Endometrial microvascular endothelial cells (primary cell): ENCODE results near the gene ROBO1. TPM values are rescaled to one million over a fixed set of nuclear protein-coding genes. Genes with fewer than 3 reads are reported as not detected.
"Not testable (repeated sequence)": the region's sequence is repeated elsewhere in the genome, so short reads cannot be mapped to it uniquely, and the experiment has no call there.

Source experiments
- in situ Hi-C: cut with HindIII; loops from 2 replicates; pipeline ENCODE4 v1.10.0; 2017; ENCODE audit warnings: low sequenced_read_pairs, low pct_unique_long_range_greater_than_20kb; ENCODE audit errors: inconsistent ontology term
- total RNA-seq: library from RNA; depleted of rRNA; stranded (reverse); fragments of >200 nt; gene quantifications from one replicate; pipeline ENCODE4 v1.2.3, GENCODE V29; 2015; ENCODE audit errors: inconsistent ontology term

The ROBO1 gene
- total RNA-seq, 1 donor from 2014 or later: 4.0 TPM

GRCh38 chr3:78741066-78741645 is 1026.6 kb downstream of the ROBO1 start:
- in situ Hi-C loops: no loop called here

- in situ Hi-C loops: no loop called here
Measured at GRCh38 chr3:78738833-78739232, 1029.0 kb downstream of the ROBO1 start.

DNA sequence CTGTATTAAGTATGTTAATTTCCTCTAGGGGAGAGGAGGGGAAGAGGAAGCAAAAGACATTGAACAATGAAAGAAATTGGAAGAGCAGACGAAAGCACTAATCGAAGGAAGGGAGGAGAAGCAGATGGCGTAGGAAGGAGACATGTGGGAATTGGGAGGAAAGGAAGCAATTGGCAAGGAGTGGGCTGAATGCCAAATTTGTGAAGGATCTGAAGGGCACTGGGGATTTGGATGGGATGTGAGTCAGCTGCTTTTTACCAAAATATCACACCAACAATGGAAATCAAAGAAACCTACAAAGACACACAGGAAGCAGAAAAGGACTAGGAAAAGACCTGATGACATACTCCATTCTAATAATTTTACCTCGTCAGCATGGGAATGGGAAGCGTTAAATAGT is 1029.8 kb downstream of the ROBO1 start:
- in situ Hi-C loops: no loop called here

DNA sequence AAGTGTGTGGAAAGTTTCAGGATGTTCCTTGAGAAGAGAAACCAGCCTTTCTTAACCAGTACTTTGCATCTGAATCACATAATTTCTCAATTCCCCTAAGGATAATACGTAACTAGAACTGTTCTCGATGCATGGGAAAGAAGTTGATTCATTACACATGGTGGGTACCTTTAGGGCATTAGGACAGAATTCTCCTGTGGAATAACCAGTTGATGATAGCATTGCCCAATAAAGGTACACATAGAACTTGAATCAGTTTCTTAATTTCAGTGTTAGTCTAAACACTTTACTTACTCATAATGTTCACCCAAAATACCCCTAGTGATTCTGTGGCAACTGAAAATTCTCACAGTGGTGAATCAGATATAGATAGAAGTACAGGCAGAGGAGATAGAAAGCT is 1030.9 kb downstream of the ROBO1 start:
- in situ Hi-C loops: no loop called here

GRCh38 chr3:78734048-78734637 is 1033.7 kb downstream of the ROBO1 start:
- in situ Hi-C loops: no loop called here

- in situ Hi-C loops: no loop called here
Measured at GRCh38 chr3:78732893-78733292, 1034.9 kb downstream of the ROBO1 start.

- in situ Hi-C loops: no loop called here
Measured at GRCh38 chr3:78732471-78732870, 1035.3 kb downstream of the ROBO1 start.

- in situ Hi-C loops: no loop called here
Measured at GRCh38 chr3:78729946-78730345, 1037.9 kb downstream of the ROBO1 start.

DNA sequence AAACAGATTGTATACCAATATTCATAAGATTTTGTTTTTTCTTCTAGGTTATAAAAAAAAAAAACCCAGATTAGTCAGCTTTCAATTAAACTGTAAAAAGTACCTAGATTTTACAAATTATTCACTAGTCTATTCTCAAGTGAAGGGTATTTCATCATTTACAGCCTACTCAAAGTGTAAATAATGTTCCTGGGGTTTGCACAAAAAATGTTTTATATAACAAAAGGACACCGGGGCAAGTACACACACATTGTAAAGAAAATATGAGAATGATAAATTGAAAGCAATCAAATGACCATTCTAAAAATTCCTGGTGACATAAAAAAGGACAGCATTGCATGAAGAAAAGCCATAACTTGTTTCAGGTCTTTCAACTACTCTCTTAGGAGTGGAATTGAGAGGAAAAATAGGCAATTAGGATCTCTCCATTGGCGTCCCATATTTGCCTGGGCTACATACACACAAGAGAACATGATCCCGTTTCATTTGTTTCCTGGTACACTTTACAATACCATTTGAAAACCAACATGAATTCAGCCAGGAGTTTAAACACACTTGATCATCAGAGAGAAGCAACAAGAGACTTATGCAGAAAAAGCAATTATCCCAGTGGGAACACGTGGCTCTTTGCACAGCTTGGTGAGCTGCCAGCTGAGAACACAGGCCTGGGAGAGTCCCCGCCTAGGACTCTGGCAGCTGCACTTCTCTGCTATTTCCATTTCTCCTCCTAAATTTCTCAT is 1039.2 kb downstream of the ROBO1 start:
- in situ Hi-C loops: no loop called here

DNA sequence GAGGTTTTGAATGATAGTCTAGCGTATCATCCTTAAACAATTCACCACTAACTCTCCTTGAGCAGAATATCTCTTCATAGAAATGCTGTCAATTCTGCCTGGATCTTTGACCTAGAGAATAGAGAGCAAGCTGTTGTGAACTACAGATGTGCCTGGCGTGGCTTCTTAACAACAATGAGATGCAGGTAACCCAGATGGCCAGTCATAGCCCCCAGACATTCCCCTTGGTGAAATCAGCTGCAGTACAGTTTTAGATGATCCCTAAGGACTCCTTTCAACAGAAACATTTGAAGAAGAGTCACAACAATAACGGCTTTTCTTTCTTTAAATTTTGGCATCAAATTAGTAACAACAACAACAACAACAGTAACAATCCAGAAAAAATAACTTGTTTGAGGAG is 1041.3 kb downstream of the ROBO1 start:
- in situ Hi-C loops: no loop called here

DNA sequence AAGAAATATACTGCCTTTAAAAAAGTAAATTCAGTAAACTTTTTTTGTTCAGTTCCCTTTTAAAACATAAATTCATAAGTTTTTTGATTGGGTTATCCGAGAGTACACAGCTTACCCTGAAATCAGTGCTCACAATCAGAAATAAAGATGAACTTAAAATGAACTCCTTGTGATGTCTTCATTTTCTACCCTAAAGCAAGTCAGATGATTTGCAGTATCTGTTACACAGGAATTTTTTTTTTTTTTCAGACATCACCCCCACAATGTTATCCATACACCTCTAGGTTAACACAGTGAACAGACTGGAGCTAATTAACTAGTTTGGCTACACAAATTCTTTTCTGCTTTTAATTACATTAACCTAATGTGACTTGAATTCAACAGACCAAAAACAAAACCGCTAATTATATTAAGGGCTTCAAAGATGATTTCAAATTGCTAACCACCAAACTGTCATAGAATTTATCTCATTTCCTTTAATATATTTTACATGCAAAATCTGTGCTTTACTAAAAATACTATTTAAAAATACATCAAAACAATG is 1042.0 kb downstream of the ROBO1 start:
- in situ Hi-C loops: no loop called here

DNA sequence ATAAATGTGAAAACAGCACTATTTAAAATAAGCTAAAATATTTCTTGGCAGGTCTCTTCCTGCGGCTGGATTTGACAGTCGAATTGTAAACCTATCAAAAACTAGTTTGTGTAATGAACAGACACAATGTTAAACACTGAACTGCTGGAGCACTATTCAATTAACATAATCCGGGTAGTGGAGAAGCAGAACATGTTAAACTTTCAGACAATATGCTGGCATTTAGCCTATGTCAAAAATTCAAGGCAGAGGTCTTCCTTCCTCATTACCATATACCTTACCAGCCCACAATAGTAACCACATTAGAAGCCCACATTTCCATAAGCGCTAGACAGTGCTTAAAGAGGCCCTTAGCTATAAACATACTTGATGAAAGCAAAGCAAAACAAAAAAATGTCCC is 1042.9 kb downstream of the ROBO1 start:
- in situ Hi-C loops: no loop called here

DNA sequence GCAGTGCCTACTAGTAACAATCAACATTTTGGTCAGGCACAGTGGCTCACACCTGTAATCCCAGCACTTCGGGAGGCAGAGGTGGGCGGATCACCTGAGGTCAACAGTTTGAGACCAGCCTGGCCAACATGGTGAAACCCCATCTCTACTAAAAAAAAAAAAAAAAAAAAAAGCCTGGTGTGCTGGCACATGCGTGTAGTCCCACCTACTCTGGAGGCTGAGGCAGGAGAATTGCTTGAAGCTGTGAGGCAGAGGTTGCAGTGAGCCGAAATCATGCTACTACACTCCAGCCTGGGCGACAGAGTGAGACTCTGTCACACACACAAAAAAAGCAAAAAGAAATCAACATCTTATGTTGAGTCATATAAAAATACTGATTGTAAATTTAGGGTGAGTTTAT is 1043.4 kb downstream of the ROBO1 start:
- in situ Hi-C loops: not testable (repeated sequence)

GRCh38 chr3:78721771-78722543 is 1045.8 kb downstream of the ROBO1 start:
- in situ Hi-C loops: no loop called here

DNA sequence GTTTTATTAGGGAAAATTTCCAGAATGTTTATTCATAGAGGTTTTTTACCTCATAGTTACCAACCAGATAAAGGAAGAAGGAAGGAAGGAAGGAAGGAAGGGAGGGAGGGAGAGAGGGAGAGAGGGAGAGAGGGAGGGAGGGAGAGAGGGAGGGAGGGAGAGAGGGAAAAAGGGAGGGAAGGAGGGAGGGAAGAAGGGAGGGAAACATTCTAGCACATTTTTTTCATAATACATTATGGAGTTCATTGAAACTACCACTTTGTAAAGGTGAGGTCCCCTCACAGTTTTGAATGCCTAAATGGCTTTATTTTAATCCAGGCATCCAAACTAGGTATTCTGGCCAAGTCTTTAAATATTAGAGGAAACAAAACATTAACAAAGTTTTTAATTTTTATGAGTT is 1049.1 kb downstream of the ROBO1 start:
- in situ Hi-C loops: no loop called here

DNA sequence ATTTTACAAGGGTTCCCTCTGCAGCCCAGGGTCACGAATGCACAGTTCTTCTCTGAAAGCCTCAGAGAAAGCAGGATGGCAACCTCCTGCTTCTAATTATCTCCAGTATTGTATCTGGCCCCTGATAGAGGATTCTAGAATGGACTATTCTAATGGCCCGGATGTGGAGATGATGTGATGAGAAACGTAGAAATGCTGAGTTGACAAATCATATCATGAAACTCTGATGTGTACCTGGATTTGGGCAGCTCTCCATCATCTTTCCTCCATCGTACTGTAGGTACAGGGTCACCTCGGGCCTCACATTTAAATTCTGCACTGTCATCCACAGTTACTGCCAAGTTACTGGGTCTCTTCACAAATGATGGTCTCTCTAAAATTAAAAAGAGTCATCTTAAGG is 1050.8 kb downstream of the ROBO1 start:
- in situ Hi-C loops: no loop called here

DNA sequence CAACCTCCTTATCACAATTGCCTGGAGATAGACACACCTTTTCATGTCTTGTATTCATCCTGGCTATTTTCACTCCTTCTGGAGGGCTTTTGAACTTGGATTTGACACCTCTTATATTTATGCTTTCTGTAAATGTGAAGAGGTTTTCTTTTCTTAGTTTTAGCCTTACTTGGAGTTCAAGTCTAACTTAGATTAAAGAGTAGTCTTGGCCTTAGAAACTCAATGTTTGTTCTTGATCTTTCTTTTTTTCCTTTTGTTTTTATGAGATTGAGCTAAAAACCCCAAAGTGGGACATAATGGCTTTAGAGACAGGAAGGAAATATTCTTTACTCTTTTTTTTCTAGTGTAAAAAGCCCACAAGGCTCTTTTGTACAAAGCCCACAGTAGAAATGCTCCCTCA is 1054.9 kb downstream of the ROBO1 start:
- in situ Hi-C loops: no loop called here

- in situ Hi-C loops: no loop called here
Measured at GRCh38 chr3:78712270-78712669, 1055.5 kb downstream of the ROBO1 start.

GRCh38 chr3:78708565-78709073 is 1059.2 kb downstream of the ROBO1 start:
- in situ Hi-C loops: no loop called here
